Measurements from ENCODE around the gene MYL12B. TPM values are rescaled to one million over a fixed set of nuclear protein-coding genes. Genes with fewer than 3 reads are reported as not detected.

The MYL12B gene
- total RNA-seq, 1 donor from 2014 or later: 211 TPM

DNA sequence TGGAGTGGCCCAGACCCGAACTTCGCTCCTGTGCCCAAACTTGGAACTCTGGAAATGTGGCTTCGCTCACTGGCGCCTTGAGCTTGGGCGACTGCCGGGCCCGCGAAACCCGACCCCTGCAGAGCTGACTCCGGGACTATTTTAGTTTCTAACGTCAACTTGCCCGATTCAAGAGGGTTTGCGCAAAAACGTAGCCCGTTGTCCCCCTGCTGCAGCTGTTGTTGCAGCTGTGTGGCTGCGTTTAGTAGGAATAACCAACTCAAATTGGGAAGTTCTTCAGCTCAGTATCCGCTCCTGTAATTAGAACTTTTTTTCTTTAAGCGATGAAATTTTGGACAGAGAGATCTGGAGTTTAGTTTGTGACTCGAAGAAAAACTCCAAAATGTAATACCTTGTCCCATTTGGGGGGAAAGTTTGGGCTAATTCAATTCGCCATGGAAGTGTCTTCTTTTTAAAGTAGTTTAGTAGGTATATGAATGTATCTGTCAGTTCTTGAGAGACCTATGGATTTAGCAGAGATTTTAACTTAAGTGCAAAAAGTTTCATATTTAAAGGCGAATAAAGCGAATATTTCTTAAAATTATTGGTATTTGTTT lies 13.8 kb upstream of the MYL12B start:
- Mint-ChIP-seq H3K27me3 (no peaks in the 10 kb centered on the region), H3K4me3 (peak overlapping the region; percentile 91), H3K4me1 (ENCODE audit: unreplicated experiment) (peaks cover 29% of the 10 kb centered on the region), H3K36me3 (peaks cover 10% of the 10 kb centered on the region), H3K9me3 (no peaks in the 10 kb centered on the region), H3K27ac (peak overlapping the region; percentile 99)
- TF ChIP-seq, protein P1, sequence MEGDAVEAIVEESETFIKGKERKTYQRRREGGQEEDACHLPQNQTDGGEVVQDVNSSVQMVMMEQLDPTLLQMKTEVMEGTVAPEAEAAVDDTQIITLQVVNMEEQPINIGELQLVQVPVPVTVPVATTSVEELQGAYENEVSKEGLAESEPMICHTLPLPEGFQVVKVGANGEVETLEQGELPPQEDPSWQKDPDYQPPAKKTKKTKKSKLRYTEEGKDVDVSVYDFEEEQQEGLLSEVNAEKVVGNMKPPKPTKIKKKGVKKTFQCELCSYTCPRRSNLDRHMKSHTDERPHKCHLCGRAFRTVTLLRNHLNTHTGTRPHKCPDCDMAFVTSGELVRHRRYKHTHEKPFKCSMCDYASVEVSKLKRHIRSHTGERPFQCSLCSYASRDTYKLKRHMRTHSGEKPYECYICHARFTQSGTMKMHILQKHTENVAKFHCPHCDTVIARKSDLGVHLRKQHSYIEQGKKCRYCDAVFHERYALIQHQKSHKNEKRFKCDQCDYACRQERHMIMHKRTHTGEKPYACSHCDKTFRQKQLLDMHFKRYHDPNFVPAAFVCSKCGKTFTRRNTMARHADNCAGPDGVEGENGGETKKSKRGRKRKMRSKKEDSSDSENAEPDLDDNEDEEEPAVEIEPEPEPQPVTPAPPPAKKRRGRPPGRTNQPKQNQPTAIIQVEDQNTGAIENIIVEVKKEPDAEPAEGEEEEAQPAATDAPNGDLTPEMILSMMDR (conservative IDR thresholded peaks at IDR 0.05): no peak
- no peak for DNase-seq (ENCODE audit: extremely low spot score, unreplicated experiment)

DNA sequence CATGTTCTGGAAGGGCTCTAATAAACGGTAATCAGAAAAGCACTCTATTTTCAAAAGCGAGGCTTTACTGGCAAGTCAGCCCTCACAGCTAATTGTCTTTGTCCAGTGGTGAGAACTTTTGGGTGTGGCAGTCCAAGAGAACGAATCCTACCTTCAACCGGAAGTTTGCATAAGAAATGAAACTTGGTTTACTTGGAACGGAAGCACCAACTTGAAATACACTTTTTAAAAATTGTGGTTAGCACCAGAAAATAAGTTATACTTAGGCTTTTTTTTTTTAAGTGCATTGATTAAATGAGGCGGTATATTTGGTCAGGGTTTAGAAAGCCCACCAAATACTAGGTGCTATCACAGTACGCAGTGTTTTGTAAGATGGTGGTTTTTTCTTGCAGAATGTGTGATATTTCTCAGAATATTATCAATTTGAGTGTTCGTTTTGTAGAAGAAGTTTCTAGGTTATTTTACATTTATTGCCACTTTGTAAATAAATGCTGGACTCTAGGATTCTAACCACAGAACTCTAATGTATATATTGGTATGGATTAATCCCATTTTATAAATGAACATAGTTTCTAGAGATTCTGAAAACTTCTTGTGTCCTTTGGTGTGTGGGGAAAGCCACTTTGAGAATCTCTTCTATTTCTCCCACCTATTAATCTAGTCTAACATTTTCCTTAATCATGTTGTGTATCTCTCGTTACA lies 13.1 kb upstream of the MYL12B start:
- H3K27ac Mint-ChIP-seq: peak overlapping the region; percentile 99
- no peak for DNase-seq (ENCODE audit: extremely low spot score, unreplicated experiment)
- no peaks in the 10 kb centered on the region for H3K9me3 Mint-ChIP-seq
- H3K4me3 Mint-ChIP-seq: peak overlapping the region; percentile 91
- H3K36me3 Mint-ChIP-seq: peaks cover 14% of the 10 kb centered on the region
- H3K27me3 Mint-ChIP-seq: no peaks in the 10 kb centered on the region
- H3K4me1 Mint-ChIP-seq (ENCODE audit: unreplicated experiment): peaks cover 29% of the 10 kb centered on the region
- TF ChIP-seq, protein P1 (conservative IDR thresholded peaks at IDR 0.05): no peak

DNA sequence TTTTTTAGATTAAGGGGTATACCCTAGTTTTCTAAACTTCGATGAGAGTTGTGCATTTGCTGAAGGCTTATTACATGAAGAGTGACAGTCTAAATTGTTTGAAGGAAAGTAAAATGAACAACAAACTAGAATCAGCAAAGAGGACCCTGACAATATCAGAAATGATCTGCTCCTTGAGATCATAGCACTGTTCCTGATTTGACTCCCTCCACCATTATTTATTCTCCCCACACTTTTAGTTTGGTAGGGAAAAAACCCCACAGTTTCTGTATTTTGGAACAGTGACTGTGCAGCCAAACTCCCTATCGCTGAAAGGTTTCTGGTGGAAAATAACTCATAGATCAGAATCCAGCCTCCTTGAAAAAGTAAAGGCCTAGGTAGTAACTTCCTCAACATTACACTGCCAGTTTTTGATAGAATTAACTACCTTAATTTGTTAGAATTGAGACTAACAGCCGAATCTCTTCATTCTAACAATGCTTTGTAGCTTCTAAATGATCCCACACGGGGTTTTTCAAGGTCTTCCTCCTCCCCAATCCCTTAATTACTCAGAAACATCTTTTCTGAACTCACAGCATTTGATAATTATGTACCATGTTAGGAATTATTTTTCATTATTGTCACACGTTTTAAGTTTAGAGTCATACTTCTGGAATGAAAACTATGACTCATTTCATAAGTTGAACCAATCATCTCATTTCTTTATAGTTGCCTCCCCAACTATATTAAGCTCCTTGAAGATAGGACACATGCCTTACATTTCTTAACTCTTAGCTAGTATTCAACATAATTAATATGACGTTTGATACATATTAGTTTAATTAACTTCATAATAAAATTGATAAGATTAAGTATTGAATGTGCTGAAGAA lies 11.5 kb upstream of the MYL12B start:
- TF ChIP-seq, protein P1 (conservative IDR thresholded peaks at IDR 0.05): no peak

DNA sequence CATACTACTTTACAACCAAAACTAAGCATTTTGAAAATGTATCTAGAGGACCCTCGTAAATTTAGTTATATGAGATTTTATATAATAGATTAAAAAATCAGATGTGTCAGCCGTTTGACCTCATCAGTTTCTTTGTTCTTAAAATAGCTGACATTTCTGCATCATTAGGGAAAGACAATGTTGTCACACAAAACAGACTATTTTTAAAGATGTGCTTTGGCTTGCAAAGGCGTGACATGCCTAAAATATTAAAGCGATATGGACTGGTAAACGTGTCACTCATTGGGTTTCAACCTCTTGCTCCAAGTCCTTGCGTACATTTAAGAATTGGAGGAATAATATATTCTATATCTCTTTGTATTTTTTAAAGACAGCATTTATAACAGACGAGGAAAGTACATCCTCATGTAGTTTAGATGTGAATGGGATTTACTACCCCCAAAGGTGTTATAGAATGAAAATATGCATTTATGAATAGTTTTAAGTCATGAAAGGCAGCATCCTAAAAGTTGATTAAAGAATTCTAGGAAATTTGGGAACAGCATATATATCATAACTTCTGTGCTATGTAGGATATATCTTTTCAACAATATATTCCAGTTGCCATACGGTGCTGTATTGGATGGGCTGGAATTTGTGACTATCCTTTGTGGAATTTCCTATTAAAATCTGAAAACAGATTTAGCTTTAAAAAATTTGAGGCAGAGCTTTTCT lies 10.5 kb upstream of the MYL12B start:
- H3K4me3 Mint-ChIP-seq: no peak overlapping the region
- DNase-seq (ENCODE audit: extremely low spot score, unreplicated experiment): no peak
- H3K27ac Mint-ChIP-seq: no peak overlapping the region
- H3K36me3 Mint-ChIP-seq: peaks cover 31% of the 10 kb centered on the region
- H3K4me1 Mint-ChIP-seq (ENCODE audit: unreplicated experiment): peaks cover 22% of the 10 kb centered on the region
- TF ChIP-seq, protein P1 (conservative IDR thresholded peaks at IDR 0.05): no peak
- no peaks in the 10 kb centered on the region for H3K9me3 Mint-ChIP-seq
- no peaks in the 10 kb centered on the region for H3K27me3 Mint-ChIP-seq

More for the DNA sequence above, 11.5 kb upstream of the MYL12B start:
- no peak for DNase-seq (ENCODE audit: extremely low spot score, unreplicated experiment)
- Mint-ChIP-seq H3K9me3 (no peaks in the 10 kb centered on the region), H3K27me3 (no peaks in the 10 kb centered on the region), H3K4me3 (peak overlapping the region; percentile 82), H3K36me3 (peaks cover 25% of the 10 kb centered on the region), H3K4me1 (ENCODE audit: unreplicated experiment) (peaks cover 28% of the 10 kb centered on the region), H3K27ac (peak overlapping the region; percentile 83)

DNA sequence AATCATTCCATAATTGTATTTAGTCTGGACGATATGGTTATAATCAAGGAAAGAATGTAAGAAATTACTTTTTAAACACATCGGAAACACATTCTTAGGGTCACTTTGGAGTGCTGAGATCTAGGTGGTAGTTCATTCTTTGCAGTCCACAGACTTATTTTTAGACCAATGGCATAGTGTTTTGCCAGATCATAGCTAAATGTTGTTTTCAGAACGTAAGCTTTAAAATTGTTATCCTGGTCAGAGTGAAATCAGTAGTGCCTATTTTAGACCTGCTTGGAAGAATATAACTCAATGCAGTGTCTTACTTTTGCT lies 10.0 kb upstream of the MYL12B start:
- TF ChIP-seq, protein P1 (conservative IDR thresholded peaks at IDR 0.05): no peak
- H3K4me3 Mint-ChIP-seq: no peak overlapping the region
- no peak overlapping the region for H3K27ac Mint-ChIP-seq
- peaks cover 34% of the 10 kb centered on the region for H3K36me3 Mint-ChIP-seq
- H3K27me3 Mint-ChIP-seq: no peaks in the 10 kb centered on the region
- no peak for DNase-seq (ENCODE audit: extremely low spot score, unreplicated experiment)
- H3K4me1 Mint-ChIP-seq (ENCODE audit: unreplicated experiment): peaks cover 22% of the 10 kb centered on the region
- no peaks in the 10 kb centered on the region for H3K9me3 Mint-ChIP-seq
